Measurements from ENCODE around the gene CD226.

CD226 gene

DNA sequence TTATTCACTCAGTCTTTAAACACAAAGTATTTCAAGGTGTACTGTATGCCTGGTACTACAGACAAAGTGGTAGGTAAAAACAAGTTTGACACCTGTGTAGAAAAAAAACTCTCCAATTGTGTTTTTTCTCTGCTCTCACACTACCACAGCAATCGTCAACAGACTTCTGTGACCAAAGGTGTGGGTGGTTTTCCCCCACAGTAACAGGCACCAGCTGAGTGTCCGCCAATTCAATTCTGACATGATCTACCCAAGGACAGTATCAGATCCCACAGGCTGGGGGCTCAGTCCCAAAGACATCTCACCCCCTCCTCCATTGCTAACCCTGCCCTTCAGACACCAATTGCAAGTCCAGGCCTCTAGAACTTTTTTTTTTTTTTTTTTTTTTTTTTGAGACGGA, 71.2 kb downstream of the CD226 start:
- Histone ChIP-seq H3K4me1 (ENCODE audit: control insufficient read depth, insufficient read depth, low read length) (no peaks in the 10 kb centered on the region; the same call in 1 of the 2 replicates), H3K4me3 (ENCODE audit: low read depth, low read length) (no peak overlapping the region), H3K27ac (ENCODE audit: extremely low read depth, low read depth, low read length) (no peak overlapping the region), H3K9me3 (ENCODE audit: control insufficient read depth, insufficient read depth, low read depth, low read length) (no peaks in the 10 kb centered on the region), H3K36me3 (ENCODE audit: control insufficient read depth in 2 of 2, insufficient read depth in 1 of 2, low read length in 2 of 2) (no peaks in the 10 kb centered on the region)
- TF ChIP-seq ZBTB17 (tag by site-specific recombination; IDR thresholded peaks at IDR 0.05) (no peak), RBAK (tag by site-specific recombination; IDR thresholded peaks at IDR 0.05) (no peak), ZSCAN30 (tag by site-specific recombination; IDR thresholded peaks at IDR 0.05) (no peak), ZNF621 (tag by site-specific recombination; IDR thresholded peaks at IDR 0.05) (no peak), ZNF24 (tag by site-specific recombination; IDR thresholded peaks at IDR 0.05) (no peak), ZNF221 (tag by site-specific recombination; IDR thresholded peaks at IDR 0.05; ENCODE audit: borderline replicate concordance) (no peak), BCL11B (tag by site-specific recombination; IDR thresholded peaks at IDR 0.05; ENCODE audit: low read depth) (no peak), ZNF776 (tag by site-specific recombination; IDR thresholded peaks at IDR 0.05; ENCODE audit: borderline replicate concordance) (no peak), ZFHX2 (tag by site-specific recombination; conservative IDR thresholded peaks at IDR 0.05) (no peak), ZNF544 (tag by site-specific recombination; IDR thresholded peaks at IDR 0.05) (no peak), HOXA7 (CRISPR knock-in tag; IDR thresholded peaks at IDR 0.05; ENCODE audit: borderline replicate concordance) (no peak), OSR2 (tag by site-specific recombination; IDR thresholded peaks at IDR 0.05) (no peak), ZIC2 (tag by site-specific recombination; IDR thresholded peaks at IDR 0.05) (no peak), ZBTB7A (tag by site-specific recombination; IDR thresholded peaks at IDR 0.05; ENCODE audit: low read depth) (no peak)
- TF ChIP-seq, protein P1, sequence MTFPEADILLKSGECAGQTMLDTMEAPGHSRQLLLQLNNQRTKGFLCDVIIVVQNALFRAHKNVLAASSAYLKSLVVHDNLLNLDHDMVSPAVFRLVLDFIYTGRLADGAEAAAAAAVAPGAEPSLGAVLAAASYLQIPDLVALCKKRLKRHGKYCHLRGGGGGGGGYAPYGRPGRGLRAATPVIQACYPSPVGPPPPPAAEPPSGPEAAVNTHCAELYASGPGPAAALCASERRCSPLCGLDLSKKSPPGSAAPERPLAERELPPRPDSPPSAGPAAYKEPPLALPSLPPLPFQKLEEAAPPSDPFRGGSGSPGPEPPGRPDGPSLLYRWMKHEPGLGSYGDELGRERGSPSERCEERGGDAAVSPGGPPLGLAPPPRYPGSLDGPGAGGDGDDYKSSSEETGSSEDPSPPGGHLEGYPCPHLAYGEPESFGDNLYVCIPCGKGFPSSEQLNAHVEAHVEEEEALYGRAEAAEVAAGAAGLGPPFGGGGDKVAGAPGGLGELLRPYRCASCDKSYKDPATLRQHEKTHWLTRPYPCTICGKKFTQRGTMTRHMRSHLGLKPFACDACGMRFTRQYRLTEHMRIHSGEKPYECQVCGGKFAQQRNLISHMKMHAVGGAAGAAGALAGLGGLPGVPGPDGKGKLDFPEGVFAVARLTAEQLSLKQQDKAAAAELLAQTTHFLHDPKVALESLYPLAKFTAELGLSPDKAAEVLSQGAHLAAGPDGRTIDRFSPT (tag by site-specific recombination; IDR thresholded peaks at IDR 0.05), result no peak
- TF ChIP-seq, protein P2, sequence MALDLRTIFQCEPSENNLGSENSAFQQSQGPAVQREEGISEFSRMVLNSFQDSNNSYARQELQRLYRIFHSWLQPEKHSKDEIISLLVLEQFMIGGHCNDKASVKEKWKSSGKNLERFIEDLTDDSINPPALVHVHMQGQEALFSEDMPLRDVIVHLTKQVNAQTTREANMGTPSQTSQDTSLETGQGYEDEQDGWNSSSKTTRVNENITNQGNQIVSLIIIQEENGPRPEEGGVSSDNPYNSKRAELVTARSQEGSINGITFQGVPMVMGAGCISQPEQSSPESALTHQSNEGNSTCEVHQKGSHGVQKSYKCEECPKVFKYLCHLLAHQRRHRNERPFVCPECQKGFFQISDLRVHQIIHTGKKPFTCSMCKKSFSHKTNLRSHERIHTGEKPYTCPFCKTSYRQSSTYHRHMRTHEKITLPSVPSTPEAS (tag by site-specific recombination; IDR thresholded peaks at IDR 0.05), result no peak
- TF ChIP-seq, protein P3, sequence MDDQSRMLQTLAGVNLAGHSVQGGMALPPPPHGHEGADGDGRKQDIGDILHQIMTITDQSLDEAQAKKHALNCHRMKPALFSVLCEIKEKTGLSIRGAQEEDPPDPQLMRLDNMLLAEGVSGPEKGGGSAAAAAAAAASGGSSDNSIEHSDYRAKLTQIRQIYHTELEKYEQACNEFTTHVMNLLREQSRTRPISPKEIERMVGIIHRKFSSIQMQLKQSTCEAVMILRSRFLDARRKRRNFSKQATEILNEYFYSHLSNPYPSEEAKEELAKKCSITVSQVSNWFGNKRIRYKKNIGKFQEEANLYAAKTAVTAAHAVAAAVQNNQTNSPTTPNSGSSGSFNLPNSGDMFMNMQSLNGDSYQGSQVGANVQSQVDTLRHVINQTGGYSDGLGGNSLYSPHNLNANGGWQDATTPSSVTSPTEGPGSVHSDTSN (CRISPR knock-in tag; IDR thresholded peaks at IDR 0.05), result no peak
- ChIA-PET CTCF (no interaction called here), POLR2A (no interaction called here)

DNA sequence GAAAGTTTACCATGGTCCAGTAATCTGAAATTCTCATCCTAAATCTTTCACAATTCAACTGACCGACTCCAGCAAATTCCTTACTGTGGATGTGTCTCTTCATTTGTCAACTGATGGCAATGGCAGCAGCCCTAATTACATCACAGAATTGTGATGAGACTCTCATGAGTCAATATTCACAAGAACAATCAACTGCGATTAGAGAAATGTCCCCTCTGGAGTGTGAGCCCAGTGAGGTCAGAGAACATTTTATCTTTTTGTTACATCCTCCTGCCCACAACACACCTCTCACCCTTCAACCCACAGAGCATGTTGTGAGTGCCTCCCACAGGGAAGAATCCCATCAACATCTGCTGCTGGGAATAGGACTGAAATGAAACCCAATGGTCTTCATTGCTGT, 73.6 kb downstream of the CD226 start:
- POLR2A ChIA-PET, result no interaction called here
- CTCF ChIA-PET, result no interaction called here
- no peaks in the 10 kb centered on the region for H3K36me3 ChIP-seq (ENCODE audit: control insufficient read depth in 2 of 2, insufficient read depth in 1 of 2, low read length in 2 of 2)
- H3K27ac ChIP-seq (ENCODE audit: extremely low read depth, low read depth, low read length), result no peak overlapping the region
- no peaks in the 10 kb centered on the region; the same call in 1 of the 2 replicates for H3K4me1 ChIP-seq (ENCODE audit: control insufficient read depth, insufficient read depth, low read length)
- H3K9me3 ChIP-seq (ENCODE audit: control insufficient read depth, insufficient read depth, low read depth, low read length), result no peaks in the 10 kb centered on the region
- no peak overlapping the region for H3K4me3 ChIP-seq (ENCODE audit: low read depth, low read length)
- peak; percentile 53; the same call in 1 of the 2 replicates for TF ChIP-seq GLIS1 (tag by site-specific recombination; IDR thresholded peaks at IDR 0.05)
- TF ChIP-seq ZNF169 (tag by site-specific recombination; IDR thresholded peaks at IDR 0.05), result no peak
- TF ChIP-seq ZFHX2 (tag by site-specific recombination; conservative IDR thresholded peaks at IDR 0.05), result peak; percentile 71
- TF ChIP-seq, protein P4, sequence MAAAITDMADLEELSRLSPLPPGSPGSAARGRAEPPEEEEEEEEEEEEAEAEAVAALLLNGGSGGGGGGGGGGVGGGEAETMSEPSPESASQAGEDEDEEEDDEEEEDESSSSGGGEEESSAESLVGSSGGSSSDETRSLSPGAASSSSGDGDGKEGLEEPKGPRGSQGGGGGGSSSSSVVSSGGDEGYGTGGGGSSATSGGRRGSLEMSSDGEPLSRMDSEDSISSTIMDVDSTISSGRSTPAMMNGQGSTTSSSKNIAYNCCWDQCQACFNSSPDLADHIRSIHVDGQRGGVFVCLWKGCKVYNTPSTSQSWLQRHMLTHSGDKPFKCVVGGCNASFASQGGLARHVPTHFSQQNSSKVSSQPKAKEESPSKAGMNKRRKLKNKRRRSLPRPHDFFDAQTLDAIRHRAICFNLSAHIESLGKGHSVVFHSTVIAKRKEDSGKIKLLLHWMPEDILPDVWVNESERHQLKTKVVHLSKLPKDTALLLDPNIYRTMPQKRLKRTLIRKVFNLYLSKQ (tag by site-specific recombination; IDR thresholded peaks at IDR 0.05; ENCODE audit: borderline replicate concordance), result no peak
- TF ChIP-seq ZNF514 (tag by site-specific recombination; IDR thresholded peaks at IDR 0.05), result no peak
- no peak for TF ChIP-seq GLI2 (tag by site-specific recombination; IDR thresholded peaks at IDR 0.05; ENCODE audit: borderline replicate concordance, low read depth)
- no peak for TF ChIP-seq ZNF624 (tag by site-specific recombination; IDR thresholded peaks at IDR 0.05)
- TF ChIP-seq GLIS2 (tag by site-specific recombination; IDR thresholded peaks at IDR 0.05), result no peak
- TF ChIP-seq OVOL3 (tag by site-specific recombination; IDR thresholded peaks at IDR 0.05), result no peak
- no peak for TF ChIP-seq ZBTB20 (tag by site-specific recombination; IDR thresholded peaks at IDR 0.05)
- peak; percentile 69; the same call in 1 of the 2 replicates for TF ChIP-seq EGR2 (tag by site-specific recombination; IDR thresholded peaks at IDR 0.05; ENCODE audit: low read depth)
- TF ChIP-seq, protein P5, sequence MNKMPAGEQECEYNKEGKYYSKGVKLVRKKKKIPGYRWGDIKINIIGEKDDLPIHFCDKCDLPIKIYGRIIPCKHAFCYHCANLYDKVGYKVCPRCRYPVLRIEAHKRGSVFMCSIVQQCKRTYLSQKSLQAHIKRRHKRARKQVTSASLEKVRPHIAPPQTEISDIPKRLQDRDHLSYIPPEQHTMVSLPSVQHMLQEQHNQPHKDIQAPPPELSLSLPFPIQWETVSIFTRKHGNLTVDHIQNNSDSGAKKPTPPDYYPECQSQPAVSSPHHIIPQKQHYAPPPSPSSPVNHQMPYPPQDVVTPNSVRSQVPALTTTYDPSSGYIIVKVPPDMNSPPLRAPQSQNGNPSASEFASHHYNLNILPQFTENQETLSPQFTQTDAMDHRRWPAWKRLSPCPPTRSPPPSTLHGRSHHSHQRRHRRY (tag by site-specific recombination; IDR thresholded peaks at IDR 0.05), result no peak
- TF ChIP-seq ZNF560 (tag by site-specific recombination; IDR thresholded peaks at IDR 0.05; ENCODE audit: borderline replicate concordance), result no peak
- TF ChIP-seq ZNF626 (tag by site-specific recombination; IDR thresholded peaks at IDR 0.05), result no peak
- no peak for TF ChIP-seq KLF7 (tag by site-specific recombination; IDR thresholded peaks at IDR 0.05; ENCODE audit: borderline replicate concordance)

Measured in HEK293 (cell line).